NB4 (cell line): ENCODE data around the gene SASH1.
A peak's percentile ranks its signal among the peaks of the same experiment; 100 is the strongest.

Experiments used
- DNase-seq: peaks from one replicate; pipeline ENCODE4 v3.0.0; 2010; ENCODE audit warnings: low read depth
- H3K4me3 ChIP-seq: one replicate; pipeline ENCODE4 v1.5.1; 2011; ENCODE audit warnings: mild to moderate bottlenecking, low read depth, low read length, moderate library complexity
- CTCF ChIP-seq: IDR thresholded peaks from one replicate; pipeline ENCODE4 v1.5.1; 2012; ENCODE audit warnings: low read depth, low read length
- MAX ChIP-seq: IDR thresholded peaks from 2 replicates; pipeline ENCODE4 v1.6.1; 2011; ENCODE audit warnings: low read depth, low read length
- MYC ChIP-seq: IDR thresholded peaks from 2 replicates; pipeline ENCODE4 v1.6.1; 2011; ENCODE audit warnings: low read depth, low read length
- POLR2A ChIP-seq: IDR thresholded peaks from 2 replicates; pipeline ENCODE4 v1.6.1; 2011; ENCODE audit warnings: mild to moderate bottlenecking; ENCODE audit not compliant: insufficient read length; ENCODE audit errors: extremely low read depth

Gene SASH1

GRCh38 chr6:148430897-148431296 lies 88.3 kb downstream of the SASH1 start:
- no peak overlapping the region for H3K4me3 ChIP-seq
- DNase-seq = no peak
- TF ChIP-seq CTCF (no peak), POLR2A (no peak), MYC (no peak), MAX (no peak)

GRCh38 chr6:148431413-148431812 lies 88.8 kb downstream of the SASH1 start:
- no peak for TF ChIP-seq POLR2A
- TF ChIP-seq MAX = no peak
- TF ChIP-seq MYC = no peak
- no peak for TF ChIP-seq CTCF
- no peak overlapping the region for H3K4me3 ChIP-seq
- DNase-seq = no peak

DNA sequence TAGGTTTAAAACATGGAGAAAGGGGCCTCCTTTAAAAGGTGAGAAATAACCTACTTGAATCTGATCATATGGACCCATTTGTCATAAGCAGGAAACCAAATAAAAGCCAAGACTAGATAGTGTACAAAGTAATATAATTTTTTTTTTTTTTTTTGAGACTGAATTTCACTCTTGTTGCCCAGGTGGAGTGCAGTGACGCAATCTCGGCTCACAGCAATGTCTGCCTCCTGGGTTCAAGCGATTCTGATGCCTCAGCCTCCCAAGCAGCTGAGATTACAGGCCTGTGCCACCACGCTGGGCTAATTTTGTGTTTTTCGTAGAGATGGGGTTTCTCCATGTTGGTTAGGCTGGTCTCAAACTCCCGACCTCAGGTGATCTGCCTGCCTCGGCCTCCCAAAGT lies 89.2 kb downstream of the SASH1 start:
- no peak for TF ChIP-seq MYC
- TF ChIP-seq MAX = no peak
- TF ChIP-seq CTCF = no peak
- TF ChIP-seq POLR2A = no peak
- DNase-seq = no peak
- H3K4me3 ChIP-seq = no peak overlapping the region

GRCh38 chr6:148432462-148433195 lies 90.0 kb downstream of the SASH1 start:
- no peak overlapping the region for H3K4me3 ChIP-seq
- TF ChIP-seq CTCF = no peak
- no peak for TF ChIP-seq POLR2A
- TF ChIP-seq MYC = no peak
- no peak for TF ChIP-seq MAX
- DNase-seq = no peak

DNA sequence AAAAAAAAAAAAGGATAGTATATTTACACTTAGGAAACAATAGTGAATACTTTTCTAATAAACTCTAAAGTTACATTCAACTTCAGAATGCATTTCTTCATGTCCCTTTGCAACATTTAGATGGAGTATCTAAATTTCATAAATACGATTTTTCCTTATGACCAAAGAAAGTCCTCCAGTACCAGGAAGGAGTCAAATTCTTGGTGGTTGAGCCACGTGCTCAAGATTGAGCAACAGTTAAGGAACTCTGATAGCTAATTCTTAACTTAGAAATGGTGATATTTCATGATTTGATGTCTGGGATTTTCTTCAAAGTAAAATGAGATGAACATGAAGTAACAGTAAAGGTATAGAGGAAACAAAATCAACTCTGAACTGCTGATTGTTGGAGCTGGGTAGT lies 92.7 kb downstream of the SASH1 start:
- no peak overlapping the region for H3K4me3 ChIP-seq
- TF ChIP-seq MAX (0 out of 2 replicates have a peak, but pooled peaks have one; percentile 5), POLR2A (no peak)
- no peak for DNase-seq

- H3K4me3 ChIP-seq = no peak overlapping the region
- TF ChIP-seq MAX (no peak), MYC (no peak), POLR2A (no peak), CTCF (no peak)
- no peak for DNase-seq
Measured at GRCh38 chr6:148436466-148436865, 93.8 kb downstream of the SASH1 start.
